Activated CD4-positive, alpha-beta T cell treated with anti-CD3 and anti-CD28 coated beads for 36 hours (primary cell): ENCODE results near the gene RIPPLY2. TPM values are rescaled to one million over a fixed set of nuclear protein-coding genes. Genes with fewer than 3 reads are reported as not detected.

ENCODE experiments used
- ATAC-seq: fragments of 200-7000 bp; cut with Tn5 transposase; one replicate; pipeline ENCODE4 v1.10.0; 2021; ENCODE audit warnings: mild to moderate bottlenecking, moderate library complexity
- CTCF ChIA-PET: fragments of 350-600 bp; sonication (Branson Sonifier 250); formaldehyde crosslinking; loops from one replicate; lab custom pipeline; 2021; ENCODE audit warnings: antibody characterized with exemption; lab: Charles Lee
- POLR2A ChIA-PET: fragments of 350-600 bp; sonication (Branson Sonifier 250); formaldehyde crosslinking; loops from one replicate; lab custom pipeline; 2021; ENCODE audit warnings: antibody characterized with exemption, inconsistent platforms; lab: Charles Lee
- DNase-seq: peaks from one replicate; pipeline ENCODE4 v3.0.0-alpha.2; 2020
- H3K27ac Mint-ChIP-seq: one replicate; pipeline ENCODE4 v1.8.0; 2021; ENCODE audit warnings: mixed read lengths
- H3K27me3 Mint-ChIP-seq: one replicate; pipeline ENCODE4 v1.8.0; 2021; ENCODE audit warnings: mixed read lengths
- H3K36me3 Mint-ChIP-seq: one replicate; pipeline ENCODE4 v1.8.0; 2021; ENCODE audit warnings: low read depth, mixed read lengths
- H3K4me1 Mint-ChIP-seq: one replicate; pipeline ENCODE4 v1.8.0; 2021; ENCODE audit warnings: mixed read lengths
- H3K4me3 Mint-ChIP-seq: one replicate; pipeline ENCODE4 v1.8.0; 2021; ENCODE audit warnings: mild to moderate bottlenecking, moderate library complexity, mixed read lengths
- H3K9me3 Mint-ChIP-seq: one replicate; pipeline ENCODE4 v1.8.0; 2021; ENCODE audit warnings: low read depth, mixed read lengths
- intact Hi-C, 2 experiments: fragments of 100-400 bp; cut with DNase I in 1 of 2; cut with micrococcal nuclease in 1 of 2; formaldehyde crosslinking; loops; one replicate each; pipeline versions ENCODE4 v1.14.2 to v1.15.1; 2022 to 2024; cut with DNase I, micrococcal nuclease
- total RNA-seq, 2 experiments: library from RNA; stranded (reverse); gene quantifications; one replicate each; pipeline ENCODE4 v1.2.3, GENCODE V29; 2021

Gene RIPPLY2
- total RNA-seq, 2 experiments from 2014 or later: not detected

DNA sequence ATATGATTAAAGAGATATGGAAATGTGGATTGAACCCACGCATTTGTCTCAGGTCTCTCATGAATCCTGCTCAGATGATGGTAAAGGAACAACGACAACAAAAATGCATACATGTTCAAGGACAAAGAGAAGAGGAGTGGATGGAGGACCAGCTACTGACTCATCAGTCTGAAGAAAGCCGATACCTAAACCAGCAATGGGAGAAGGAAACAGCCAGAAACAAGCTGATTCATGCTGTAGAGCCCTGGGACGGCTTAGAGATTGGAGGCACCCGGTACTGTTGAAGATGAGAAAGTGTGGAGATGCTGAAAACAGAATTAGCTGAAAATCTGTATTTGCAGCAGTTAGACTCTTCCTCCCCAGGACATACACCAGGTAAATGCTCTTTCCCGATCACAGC is 14.4 kb upstream of the RIPPLY2 start:
- H3K27ac Mint-ChIP-seq: no peak overlapping the region
- peaks cover 11% of the 10 kb centered on the region for H3K9me3 Mint-ChIP-seq
- H3K4me3 Mint-ChIP-seq: no peak overlapping the region
- ChIA-PET POLR2A (no interaction called here), CTCF (interaction anchor here (1.1 kb wide), 1 partner anchor 9 kb away, joined by 3 read pairs; no protein-coding TSS in a partner anchor)
- H3K36me3 Mint-ChIP-seq: no peaks in the 10 kb centered on the region
- H3K27me3 Mint-ChIP-seq: peaks cover 20% of the 10 kb centered on the region
- ATAC-seq (no peak), DNase-seq (no peak)
- H3K4me1 Mint-ChIP-seq: no peaks in the 10 kb centered on the region
- intact Hi-C loops: no loop called here

GRCh38 chr6:83844170-83844569 is 9.0 kb upstream of the RIPPLY2 start:
- no peak for DNase-seq
- intact Hi-C loops: no loop called here
- H3K27ac Mint-ChIP-seq: no peak overlapping the region
- H3K36me3 Mint-ChIP-seq: no peaks in the 10 kb centered on the region
- no peak for ATAC-seq
- no peaks in the 10 kb centered on the region for H3K4me1 Mint-ChIP-seq
- no peak overlapping the region for H3K4me3 Mint-ChIP-seq
- POLR2A ChIA-PET: no interaction called here
- peaks cover 18% of the 10 kb centered on the region for H3K27me3 Mint-ChIP-seq
- CTCF ChIA-PET: no interaction called here
- H3K9me3 Mint-ChIP-seq: peaks cover 7% of the 10 kb centered on the region

DNA sequence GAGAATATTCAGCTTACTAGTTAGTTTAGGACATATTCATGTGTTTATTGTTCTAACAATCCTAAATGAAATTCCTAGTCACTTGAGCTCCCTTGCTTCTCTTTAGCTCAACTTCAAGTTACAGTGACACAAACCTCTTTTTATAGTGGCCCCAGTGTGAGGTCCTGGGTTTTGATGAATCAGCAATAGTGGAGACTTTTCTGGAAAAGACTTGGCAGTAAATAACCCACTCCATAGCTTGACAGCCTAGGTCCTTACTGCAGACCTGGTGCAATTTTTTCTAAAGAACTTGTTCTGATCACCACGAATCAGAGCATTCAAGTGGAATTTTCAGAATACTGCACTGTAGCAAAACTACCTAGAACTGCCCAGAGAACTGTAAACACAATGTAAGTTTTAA is 6.9 kb upstream of the RIPPLY2 start:
- Mint-ChIP-seq H3K27ac (no peak overlapping the region), H3K9me3 (peaks cover 3% of the 10 kb centered on the region), H3K36me3 (no peaks in the 10 kb centered on the region), H3K4me3 (no peak overlapping the region), H3K4me1 (no peaks in the 10 kb centered on the region), H3K27me3 (peaks cover 30% of the 10 kb centered on the region)
- ChIA-PET CTCF (interaction anchor here (0.9 kb wide), 1 partner anchor 13 kb away, joined by 3 read pairs; the partner anchor contains the start of gene CYB5R4), POLR2A (no interaction called here)
- ATAC-seq: no peak
- intact Hi-C loops: no loop called here
- DNase-seq: no peak

GRCh38 chr6:83847179-83847578 is 6.0 kb upstream of the RIPPLY2 start:
- Mint-ChIP-seq H3K36me3 (no peaks in the 10 kb centered on the region), H3K4me1 (no peaks in the 10 kb centered on the region), H3K9me3 (no peaks in the 10 kb centered on the region), H3K27ac (no peak overlapping the region), H3K4me3 (no peak overlapping the region), H3K27me3 (peaks cover 33% of the 10 kb centered on the region)
- DNase-seq (peak; percentile 13), ATAC-seq (peak; percentile 57)
- CTCF ChIA-PET: no interaction called here
- intact Hi-C loops: no loop called here
- POLR2A ChIA-PET: no interaction called here

GRCh38 chr6:83849127-83849526 is 4.0 kb upstream of the RIPPLY2 start:
- ChIA-PET POLR2A (no interaction called here), CTCF (interaction anchor here (1.1 kb wide), 1 partner anchor 11 kb away, joined by 3 read pairs; the partner anchor contains the start of gene CYB5R4)
- ATAC-seq (no peak), DNase-seq (no peak)
- H3K9me3 Mint-ChIP-seq: no peaks in the 10 kb centered on the region
- peaks cover 3% of the 10 kb centered on the region for H3K4me1 Mint-ChIP-seq
- H3K27me3 Mint-ChIP-seq: peaks cover 39% of the 10 kb centered on the region
- no peak overlapping the region for H3K27ac Mint-ChIP-seq
- intact Hi-C loops: no loop called here
- H3K36me3 Mint-ChIP-seq: no peaks in the 10 kb centered on the region
- H3K4me3 Mint-ChIP-seq: no peak overlapping the region

DNA sequence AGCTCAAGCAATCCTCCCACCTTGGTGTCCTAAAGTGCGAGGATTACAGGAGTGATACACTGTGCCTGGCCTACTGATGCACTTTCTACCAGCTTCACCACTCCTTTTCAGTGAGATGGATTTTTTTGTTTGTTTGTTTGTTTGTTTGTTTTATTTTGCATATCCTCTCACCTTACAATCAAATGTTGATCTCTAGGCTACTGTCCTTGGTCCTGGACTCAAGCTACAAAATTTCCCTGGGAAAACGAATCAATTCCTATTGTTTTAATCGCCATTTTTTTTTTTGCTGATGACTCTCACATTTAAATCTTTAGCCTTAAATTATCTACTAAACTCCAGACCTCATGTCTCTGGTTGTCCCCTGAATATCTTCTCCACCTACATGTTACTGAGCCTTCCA is 3.5 kb upstream of the RIPPLY2 start:
- no peak for DNase-seq
- Mint-ChIP-seq H3K27me3 (peaks cover 43% of the 10 kb centered on the region), H3K9me3 (no peaks in the 10 kb centered on the region), H3K27ac (no peak overlapping the region), H3K4me1 (peaks cover 5% of the 10 kb centered on the region), H3K36me3 (no peaks in the 10 kb centered on the region), H3K4me3 (no peak overlapping the region)
- CTCF ChIA-PET: interaction anchor here (0.6 to 1.1 kb wide), 2 partner anchors 10 to 1266 kb away, joined by 3 read pairs; partner anchors contain the start of gene CYB5R4
- POLR2A ChIA-PET: no interaction called here
- no peak for ATAC-seq
- intact Hi-C loops: loop anchor here in 1 of 2 experiments (10.0 kb wide), 2 partner anchors 1795 to 1825 kb away; partner anchors contain the start of gene SYNCRIP

- intact Hi-C loops: loop anchor here in 1 of 2 experiments (10.0 kb wide), 2 partner anchors 1792 to 1822 kb away; partner anchors contain the start of gene SYNCRIP
- Mint-ChIP-seq H3K4me1 (peaks cover 5% of the 10 kb centered on the region), H3K27me3 (peaks cover 51% of the 10 kb centered on the region), H3K9me3 (no peaks in the 10 kb centered on the region), H3K4me3 (peak overlapping the region; percentile 65), H3K36me3 (no peaks in the 10 kb centered on the region), H3K27ac (no peak overlapping the region)
- ChIA-PET CTCF (interaction anchor here (0.5 kb wide), 1 partner anchor 17 kb away, joined by 7 read pairs; no protein-coding TSS in a partner anchor), POLR2A (no interaction called here)
- ATAC-seq (no peak), DNase-seq (no peak)
These were observed 507 bp upstream of the RIPPLY2 start for GRCh38 chr6:83852528-83853177.

DNA sequence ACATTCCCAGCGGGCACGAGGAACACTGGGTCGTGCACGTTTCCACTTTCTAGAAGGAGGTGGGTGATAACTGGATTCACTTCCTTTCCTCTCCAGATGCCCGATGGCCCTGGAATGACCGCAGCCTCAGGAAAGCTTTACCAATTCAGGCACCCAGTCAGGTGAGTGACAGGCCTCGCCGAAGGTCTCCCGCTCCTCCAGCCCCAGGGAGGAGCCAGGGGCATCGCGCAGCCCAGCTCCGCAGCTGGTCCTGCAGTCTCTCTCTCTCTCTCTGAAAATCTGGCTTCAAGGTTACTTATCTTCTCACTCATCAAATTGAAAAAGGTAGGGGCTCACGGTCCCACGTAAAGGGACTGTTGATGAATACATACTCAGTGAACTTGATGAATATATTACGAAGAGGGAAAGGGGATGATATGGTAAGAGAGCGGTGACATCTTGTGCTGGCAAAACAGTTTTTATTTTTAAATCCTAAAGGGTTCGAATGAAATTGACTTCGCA is 891 bp downstream of the RIPPLY2 start:
- H3K4me1 Mint-ChIP-seq: peaks cover 8% of the 10 kb centered on the region
- DNase-seq: peak; percentile 5
- H3K4me3 Mint-ChIP-seq: peak overlapping the region; percentile 65
- H3K9me3 Mint-ChIP-seq: no peaks in the 10 kb centered on the region
- ChIA-PET CTCF (no interaction called here), POLR2A (interaction anchor here (0.6 kb wide), 1 partner anchor 1324 kb away, joined by 4 read pairs; no protein-coding TSS in a partner anchor)
- no peak for ATAC-seq
- H3K27me3 Mint-ChIP-seq: peaks cover 46% of the 10 kb centered on the region
- intact Hi-C loops: loop anchor here in 1 of 2 experiments (10.0 kb wide), 2 partner anchors 1791 to 1821 kb away; partner anchors contain the start of gene SYNCRIP
- no peak overlapping the region for H3K27ac Mint-ChIP-seq
- H3K36me3 Mint-ChIP-seq: no peaks in the 10 kb centered on the region

DNA sequence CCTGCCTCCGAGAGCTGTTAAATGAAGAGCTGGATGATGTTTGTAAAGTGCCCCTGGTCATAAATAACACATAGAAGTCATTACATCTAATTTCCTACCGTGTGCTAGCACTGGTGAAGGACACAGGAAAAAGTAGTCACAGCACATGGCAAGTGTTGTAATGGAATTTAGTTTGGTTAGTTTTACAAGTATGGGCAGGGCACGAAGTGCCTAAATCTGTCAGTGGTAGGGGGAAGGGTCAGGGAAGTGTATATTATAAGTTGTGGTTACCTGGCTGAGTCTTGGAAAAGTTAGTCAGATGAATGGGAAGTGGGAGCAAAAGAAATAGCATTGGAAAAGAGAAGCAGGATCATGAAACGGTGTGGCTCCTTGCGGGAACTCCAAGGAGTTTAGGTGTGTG is 1.6 kb downstream of the RIPPLY2 start:
- H3K4me1 Mint-ChIP-seq: peaks cover 11% of the 10 kb centered on the region
- intact Hi-C loops: loop anchor here in 1 of 2 experiments (10.0 kb wide), 2 partner anchors 1790 to 1820 kb away; partner anchors contain the start of gene SYNCRIP
- no peak overlapping the region for H3K4me3 Mint-ChIP-seq
- POLR2A ChIA-PET: no interaction called here
- CTCF ChIA-PET: no interaction called here
- no peak for ATAC-seq
- no peak for DNase-seq
- H3K9me3 Mint-ChIP-seq: no peaks in the 10 kb centered on the region
- H3K27me3 Mint-ChIP-seq: peaks cover 42% of the 10 kb centered on the region
- H3K36me3 Mint-ChIP-seq: no peaks in the 10 kb centered on the region
- no peak overlapping the region for H3K27ac Mint-ChIP-seq

- Mint-ChIP-seq H3K36me3 (peaks cover 6% of the 10 kb centered on the region), H3K9me3 (no peaks in the 10 kb centered on the region), H3K27me3 (peaks cover 11% of the 10 kb centered on the region), H3K4me3 (peak within 1 kb of the TSS; percentile 97), H3K4me1 (peaks cover 27% of the 10 kb centered on the region), H3K27ac (peak within 1 kb of the TSS; percentile 92)
- ChIA-PET CTCF (interaction anchor here (0.6 to 2.3 kb wide), 13 partner anchors 8 to 792 kb away, joined by 3 to 15 read pairs (median 3); partner anchors contain the start of genes CEP162 and DOP1A), POLR2A (interaction anchor here (0.7 kb wide), 1 partner anchor 697 kb away, joined by 3 read pairs; no protein-coding TSS in a partner anchor)
- ATAC-seq (peak; percentile 98), DNase-seq (peak; percentile 96)
- intact Hi-C loops: loop anchor here (1.0 to 10.0 kb wide), 5 partner anchors 368 to 1815 kb away; partner anchors contain the start of genes CEP162 (in 2 of the 2), DOP1A (in 1 of the 2), PGM3 (in 1 of the 2) and RWDD2A (in 1 of the 2)
These were observed 6.5 kb downstream of the RIPPLY2 start, which contains the start of gene CYB5R4 for GRCh38 chr6:83859410-83860358. CYB5R4 (plus strand) TSS chr6:83859689; CDS start chr6:83859783, 94 bp downstream.
